ENCODE data around the gene CCL28.

- TF ChIP-seq CTCF (conservative IDR thresholded peaks at IDR 0.05; ENCODE audit: low read depth, low read length) = no peak
- no peak for TF ChIP-seq EZH2 (IDR thresholded peaks at IDR 0.05; ENCODE audit: low read length, unreplicated experiment)
Observed at GRCh38 chr5:43338862-43339261, 73.3 kb downstream of the CCL28 start.

Data from PC-3 (cell line).